ENCODE results near the gene STEAP2.
"Not testable (repeated sequence)": the region's sequence is repeated elsewhere in the genome, so short reads cannot be mapped to it uniquely, and the experiment has no call there.

STEAP2 gene

GRCh38 chr7:90238583-90238982, 27.0 kb downstream of the STEAP2 start:
- no peak for DNase-seq

- DNase-seq = no peak
Measured at GRCh38 chr7:90239050-90239449, 27.5 kb downstream of the STEAP2 start.

GRCh38 chr7:90239625-90240228, 28.2 kb downstream of the STEAP2 start:
- DNase-seq = no peak

- no peak for DNase-seq
Measured at GRCh38 chr7:90242369-90243168, 31.0 kb downstream of the STEAP2 start.

GRCh38 chr7:90243556-90243955, 32.0 kb downstream of the STEAP2 start:
- DNase-seq = no peak

- DNase-seq = no peak
Measured at GRCh38 chr7:90244565-90244908, 33.0 kb downstream of the STEAP2 start.

GRCh38 chr7:90244909-90245851, 33.6 kb downstream of the STEAP2 start, which contains the start of gene CFAP69:
Gene CFAP69, plus strand, starts transcription at chr7:90245174. Its CDS starts 251 bp downstream, at chr7:90245425.
- DNase-seq = peak; percentile 83 to 93 (median 89)

GRCh38 chr7:90246171-90246570, 34.6 kb downstream of the STEAP2 start:
- no peak for DNase-seq

GRCh38 chr7:90248706-90249105, 37.2 kb downstream of the STEAP2 start:
- DNase-seq = no peak

- DNase-seq = no peak
Measured at GRCh38 chr7:90250601-90251303, 39.2 kb downstream of the STEAP2 start.

- no peak for DNase-seq
Measured at GRCh38 chr7:90251304-90251635, 39.7 kb downstream of the STEAP2 start.

- not testable (repeated sequence) for DNase-seq
Measured at GRCh38 chr7:90256011-90256410, 44.5 kb downstream of the STEAP2 start.

- DNase-seq = no peak
Measured at GRCh38 chr7:90256778-90257177, 45.2 kb downstream of the STEAP2 start.

GRCh38 chr7:90261441-90261840, 49.9 kb downstream of the STEAP2 start:
- DNase-seq = no peak

GRCh38 chr7:90262438-90262837, 50.9 kb downstream of the STEAP2 start:
- peak; percentile 35 to 59 (median 50) for DNase-seq

GRCh38 chr7:90266808-90267207, 55.3 kb downstream of the STEAP2 start:
- peak; percentile 48 to 80 (median 62) for DNase-seq

GRCh38 chr7:90267263-90267858, 55.8 kb downstream of the STEAP2 start:
- no peak for DNase-seq

- no peak for DNase-seq
Measured at GRCh38 chr7:90269163-90269562, 57.6 kb downstream of the STEAP2 start.

GRCh38 chr7:90270431-90271178, 59.1 kb downstream of the STEAP2 start:
- DNase-seq = no peak

- DNase-seq = no peak
Measured at GRCh38 chr7:90271753-90272152, 60.2 kb downstream of the STEAP2 start.

- DNase-seq = no peak
Measured at GRCh38 chr7:90272242-90272641, 60.7 kb downstream of the STEAP2 start.

GRCh38 chr7:90274161-90274560, 62.6 kb downstream of the STEAP2 start:
- no peak for DNase-seq
